ENCODE data around the gene CCDC73.
"Not testable (repeated sequence)": the region's sequence is repeated elsewhere in the genome, so short reads cannot be mapped to it uniquely, and the experiment has no call there.

CCDC73 gene

GRCh38 chr11:32794439-32794838 is at the start of gene CCDC73:
CCDC73 (minus strand) TSS chr11:32794662; CDS start chr11:32760243, 34,419 bp downstream.
- DNase-seq = no peak

- no peak for DNase-seq
Measured at GRCh38 chr11:32843544-32843943, 49.1 kb upstream of the CCDC73 start.

GRCh38 chr11:32840587-32840986 is 46.1 kb upstream of the CCDC73 start:
- DNase-seq = no peak

- no peak for DNase-seq
Measured at GRCh38 chr11:32839308-32839707, 44.8 kb upstream of the CCDC73 start.

GRCh38 chr11:32838505-32839274 is 44.2 kb upstream of the CCDC73 start:
- DNase-seq = no peak

GRCh38 chr11:32836946-32837345 is 42.5 kb upstream of the CCDC73 start:
- no peak for DNase-seq

- DNase-seq = no peak
Measured at GRCh38 chr11:32833921-32834320, 39.5 kb upstream of the CCDC73 start.

- DNase-seq = no peak
Measured at GRCh38 chr11:32831221-32831620, 36.8 kb upstream of the CCDC73 start.

GRCh38 chr11:32830796-32831195 is 36.3 kb upstream of the CCDC73 start:
- DNase-seq = no peak

- no peak for DNase-seq
Measured at GRCh38 chr11:32830413-32830738, 35.9 kb upstream of the CCDC73 start.

- peak; percentile 70 for DNase-seq
Measured at GRCh38 chr11:32829680-32830412, 35.4 kb upstream of the CCDC73 start, which contains the start of gene PRRG4. PRRG4 (plus strand) TSS chr11:32829927; CDS start chr11:32830530, 603 bp downstream.

GRCh38 chr11:32829157-32829679 is 34.8 kb upstream of the CCDC73 start:
- DNase-seq = no peak

GRCh38 chr11:32827276-32827675 is 32.8 kb upstream of the CCDC73 start:
- DNase-seq = no peak

GRCh38 chr11:32826113-32826512 is 31.7 kb upstream of the CCDC73 start:
- no peak for DNase-seq

GRCh38 chr11:32823617-32824016 is 29.2 kb upstream of the CCDC73 start:
- not testable (repeated sequence) for DNase-seq

- DNase-seq = no peak
Measured at GRCh38 chr11:32821917-32822560, 27.6 kb upstream of the CCDC73 start.

GRCh38 chr11:32821517-32821916 is 27.1 kb upstream of the CCDC73 start:
- no peak for DNase-seq

- no peak for DNase-seq
Measured at GRCh38 chr11:32820497-32820896, 26.0 kb upstream of the CCDC73 start.

- DNase-seq = no peak
Measured at GRCh38 chr11:32819187-32819586, 24.7 kb upstream of the CCDC73 start.

- DNase-seq = no peak
Measured at GRCh38 chr11:32817852-32818183, 23.4 kb upstream of the CCDC73 start.

- DNase-seq = no peak
Measured at GRCh38 chr11:32817181-32817851, 22.9 kb upstream of the CCDC73 start.

GRCh38 chr11:32809313-32809712 is 14.9 kb upstream of the CCDC73 start:
- DNase-seq = peak; percentile 74

GRCh38 chr11:32796425-32796824 is 2.0 kb upstream of the CCDC73 start:
- no peak for DNase-seq
